Trophoblast cell (in vitro differentiated cells and primary cell): ENCODE data around the gene SLC22A15.

Source experiments
- DNase-seq, 2 donors: peaks; one replicate each; pipeline ENCODE4 v3.0.0-alpha.2; 2016
- H2AFZ ChIP-seq: 2 replicates; pipeline ENCODE4 v1.6.1; 2013; ENCODE audit warnings: low read length, moderate library complexity, mild to moderate bottlenecking; ENCODE audit not compliant: insufficient read depth, poor library complexity
- H2AK5ac ChIP-seq: 2 replicates; pipeline ENCODE4 v1.6.1; 2013; ENCODE audit warnings: mild to moderate bottlenecking, low read length
- H2BK120ac ChIP-seq: 2 replicates; pipeline ENCODE4 v1.6.1; 2013; ENCODE audit warnings: low read length, mild to moderate bottlenecking, moderate library complexity; ENCODE audit not compliant: insufficient read depth, poor library complexity
- H2BK12ac ChIP-seq: 2 replicates; pipeline ENCODE4 v1.6.1; 2013; ENCODE audit warnings: mild to moderate bottlenecking, low read length, moderate library complexity
- H2BK5ac ChIP-seq: 2 replicates; pipeline ENCODE4 v1.6.1; 2013; ENCODE audit warnings: low read length, low read depth, moderate library complexity, mild to moderate bottlenecking; ENCODE audit not compliant: poor library complexity
- H3K14ac ChIP-seq: 2 replicates; pipeline ENCODE4 v1.6.1; 2013; ENCODE audit warnings: mild to moderate bottlenecking, low read length
- H3K18ac ChIP-seq: 2 replicates; pipeline ENCODE4 v1.6.1; 2013; ENCODE audit warnings: mild to moderate bottlenecking, low read length
- H3K23ac ChIP-seq: 2 replicates; pipeline ENCODE4 v1.6.1; 2013; ENCODE audit warnings: low read length
- H3K27ac ChIP-seq: 2 replicates; pipeline ENCODE4 v1.5.1; 2013; ENCODE audit warnings: low read depth, mild to moderate bottlenecking, inconsistent platforms, low read length, moderate library complexity
- H3K27me3 ChIP-seq: 2 replicates; pipeline ENCODE4 v1.6.1; 2013; ENCODE audit warnings: inconsistent platforms, mild to moderate bottlenecking, low read length, moderate library complexity; ENCODE audit not compliant: insufficient read depth
- H3K36me3 ChIP-seq, 2 experiments: 1 replicate in 1 of 2; 2 replicates in 1 of 2; pipeline ENCODE4 v1.6.1; 2013; ENCODE audit warnings: low read length in 2 of 2, mild to moderate bottlenecking in 2 of 2, moderate library complexity in 1 of 2; ENCODE audit not compliant: insufficient read depth in 2 of 2, control insufficient read depth in 1 of 2
- H3K4ac ChIP-seq: 2 replicates; pipeline ENCODE4 v1.6.1; 2013; ENCODE audit warnings: low read depth, mild to moderate bottlenecking, low read length, moderate library complexity
- H3K4me1 ChIP-seq, 2 experiments: 1 replicate in 1 of 2; 2 replicates in 1 of 2; pipeline ENCODE4 v1.6.1; 2013; ENCODE audit warnings: low read length in 2 of 2, mild to moderate bottlenecking in 2 of 2, moderate library complexity in 1 of 2; ENCODE audit not compliant: insufficient read depth in 2 of 2, control insufficient read depth in 1 of 2
- H3K4me2 ChIP-seq: 2 replicates; pipeline ENCODE4 v1.6.1; 2013; ENCODE audit warnings: inconsistent platforms, mild to moderate bottlenecking, low read length, moderate library complexity
- H3K4me3 ChIP-seq: 2 replicates; pipeline ENCODE4 v1.5.1; 2013; ENCODE audit warnings: mild to moderate bottlenecking, low read depth, low read length, inconsistent platforms
- H3K79me1 ChIP-seq: one replicate; pipeline ENCODE4 v1.6.1; 2013; ENCODE audit warnings: low read length
- H3K79me2 ChIP-seq: 2 replicates; pipeline ENCODE4 v1.6.1; 2013; ENCODE audit warnings: low read length, mild to moderate bottlenecking; ENCODE audit not compliant: control insufficient read depth, insufficient read depth, poor library complexity
- H3K9ac ChIP-seq: 2 replicates; pipeline ENCODE4 v1.6.1; 2013; ENCODE audit warnings: mild to moderate bottlenecking, low read length
- H3K9me3 ChIP-seq: 2 replicates; pipeline ENCODE4 v1.6.1; 2013; ENCODE audit warnings: low read depth, mild to moderate bottlenecking, control low read depth, inconsistent platforms, low read length; ENCODE audit not compliant: insufficient read depth
- H4K12ac ChIP-seq: 2 replicates; pipeline ENCODE4 v1.6.1; 2013; ENCODE audit warnings: low read depth, mild to moderate bottlenecking, low read length, moderate library complexity
- H4K8ac ChIP-seq: 2 replicates; pipeline ENCODE4 v1.6.1; 2013; ENCODE audit warnings: low read depth, mild to moderate bottlenecking, low read length, moderate library complexity
- H4K91ac ChIP-seq: one replicate; pipeline ENCODE4 v1.6.1; 2013; ENCODE audit warnings: low read depth, mild to moderate bottlenecking, low read length, moderate library complexity
- WGBS: extraction: QIAGEN DNeasy Blood & Tissue Kit; methylation state at CpG from one replicate; pipeline ENCODE4 v1.1.7; 2013; ENCODE audit warnings: missing lambda C conversion rate; ENCODE audit not compliant: insufficient read length, insufficient coverage; ENCODE audit errors: extremely low coverage; 5-methylcytosine and 5-hydroxymethylcytosine counted together

Gene SLC22A15

GRCh38 chr1:116064616-116065015, 88.3 kb downstream of the SLC22A15 start:
- H3K9me3 ChIP-seq, result no peaks in the 10 kb centered on the region
- H2BK5ac ChIP-seq, result no peak overlapping the region
- no peak overlapping the region for H3K27ac ChIP-seq
- H3K14ac ChIP-seq, result no peak overlapping the region
- H3K9ac ChIP-seq, result no peak overlapping the region
- no peaks in the 10 kb centered on the region for H3K27me3 ChIP-seq
- H3K36me3 ChIP-seq, result peaks cover 0 to 3% of the 10 kb centered on the region in 2 experiments
- no CpG with 5 or more reads among the region's 2 CpGs for WGBS
- no peaks in the 10 kb centered on the region for H3K4me1 ChIP-seq
- no peak overlapping the region for H3K4ac ChIP-seq
- H3K23ac ChIP-seq, result no peak overlapping the region
- no peak overlapping the region for H4K91ac ChIP-seq
- no peak overlapping the region for H2AFZ ChIP-seq
- no peak overlapping the region for H3K4me3 ChIP-seq
- no peak overlapping the region for H4K12ac ChIP-seq
- no peak overlapping the region for H3K18ac ChIP-seq
- no peaks in the 10 kb centered on the region for H3K79me1 ChIP-seq
- H2BK120ac ChIP-seq, result no peak overlapping the region
- H2AK5ac ChIP-seq, result no peak overlapping the region
- no peak for DNase-seq
- H4K8ac ChIP-seq, result no peak overlapping the region
- no peak overlapping the region for H3K4me2 ChIP-seq
- no peaks in the 10 kb centered on the region for H3K79me2 ChIP-seq
- H2BK12ac ChIP-seq, result no peak overlapping the region

- no peak overlapping the region for H2AK5ac ChIP-seq
- no peak overlapping the region for H3K14ac ChIP-seq
- no peak overlapping the region for H3K9ac ChIP-seq
- H2BK5ac ChIP-seq, result no peak overlapping the region
- no peak overlapping the region for H3K23ac ChIP-seq
- H3K4me2 ChIP-seq, result no peak overlapping the region
- H3K9me3 ChIP-seq, result no peaks in the 10 kb centered on the region
- H3K4ac ChIP-seq, result no peak overlapping the region
- H3K27ac ChIP-seq, result no peak overlapping the region
- no peak overlapping the region for H2BK120ac ChIP-seq
- H3K27me3 ChIP-seq, result no peaks in the 10 kb centered on the region
- no peak overlapping the region for H4K8ac ChIP-seq
- no peak overlapping the region for H4K91ac ChIP-seq
- H3K4me3 ChIP-seq, result no peak overlapping the region
- DNase-seq, result peak; percentile 32 to 86
- no peaks in the 10 kb centered on the region for H3K79me1 ChIP-seq
- H2AFZ ChIP-seq, result no peak overlapping the region
- no peaks in the 10 kb centered on the region for H3K4me1 ChIP-seq
- no peak overlapping the region for H3K18ac ChIP-seq
- H3K36me3 ChIP-seq, result peaks cover 0 to 3% of the 10 kb centered on the region in 2 experiments
- no peak overlapping the region for H4K12ac ChIP-seq
- WGBS, result no CpG with 5 or more reads among the region's 2 CpGs
- H3K79me2 ChIP-seq, result no peaks in the 10 kb centered on the region
- H2BK12ac ChIP-seq, result no peak overlapping the region
These were observed 90.7 kb downstream of the SLC22A15 start for GRCh38 chr1:116066868-116067565.

- no peak overlapping the region for H4K8ac ChIP-seq
- no peak overlapping the region for H3K14ac ChIP-seq
- no CpG with 5 or more reads among the region's 2 CpGs for WGBS
- H3K4me2 ChIP-seq, result no peak overlapping the region
- H3K23ac ChIP-seq, result no peak overlapping the region
- H3K79me1 ChIP-seq, result no peaks in the 10 kb centered on the region
- H3K27me3 ChIP-seq, result no peaks in the 10 kb centered on the region
- no peak overlapping the region for H3K18ac ChIP-seq
- no peak overlapping the region for H2AK5ac ChIP-seq
- no peak overlapping the region for H2BK12ac ChIP-seq
- no peak overlapping the region for H3K27ac ChIP-seq
- no peak overlapping the region for H2AFZ ChIP-seq
- no peak overlapping the region for H3K9ac ChIP-seq
- H3K4me1 ChIP-seq, result no peaks in the 10 kb centered on the region
- H2BK5ac ChIP-seq, result no peak overlapping the region
- peak in 1 of 2 donors; percentile 48 for DNase-seq
- no peak overlapping the region for H3K4ac ChIP-seq
- H3K4me3 ChIP-seq, result no peak overlapping the region
- no peak overlapping the region for H4K91ac ChIP-seq
- no peaks in the 10 kb centered on the region for H3K9me3 ChIP-seq
- no peak overlapping the region for H4K12ac ChIP-seq
- H3K79me2 ChIP-seq, result no peaks in the 10 kb centered on the region
- H2BK120ac ChIP-seq, result no peak overlapping the region
- H3K36me3 ChIP-seq, result peaks cover 0 to 3% of the 10 kb centered on the region in 2 experiments
These were observed 91.2 kb downstream of the SLC22A15 start for GRCh38 chr1:116067566-116067890.

- Histone ChIP-seq H3K79me2 (no peaks in the 10 kb centered on the region), H3K4ac (no peak overlapping the region), H4K12ac (no peak overlapping the region), H3K27me3 (no peaks in the 10 kb centered on the region), H3K23ac (no peak overlapping the region), H3K4me2 (no peak overlapping the region), H2AK5ac (no peak overlapping the region), H2BK12ac (no peak overlapping the region), H3K14ac (no peak overlapping the region), H3K9me3 (no peaks in the 10 kb centered on the region), H3K4me1 (no peaks in the 10 kb centered on the region), H2AFZ (no peak overlapping the region), H3K9ac (no peak overlapping the region), H4K8ac (no peak overlapping the region), H3K18ac (no peak overlapping the region), H2BK5ac (no peak overlapping the region), H3K27ac (no peak overlapping the region), H2BK120ac (no peak overlapping the region), H4K91ac (no peak overlapping the region), H3K36me3 (no peaks in the 10 kb centered on the region), H3K79me1 (no peaks in the 10 kb centered on the region), H3K4me3 (no peak overlapping the region)
- WGBS, result no CpG with 5 or more reads among the region's 1 CpG
- DNase-seq, result no peak
These were observed 99.3 kb downstream of the SLC22A15 start for GRCh38 chr1:116075575-116075974.
